Measurements from ENCODE around the gene ZSCAN20. TPM values are rescaled to one million over a fixed set of nuclear protein-coding genes. Genes with fewer than 3 reads are reported as not detected.

Gene ZSCAN20
- total and polyA plus RNA-seq, 9 of the 15 experiments (the other 6 are each of a cell fraction or from before 2014, with no cell fraction given): 0.36 to 3.3 (median 2.0) TPM

DNA sequence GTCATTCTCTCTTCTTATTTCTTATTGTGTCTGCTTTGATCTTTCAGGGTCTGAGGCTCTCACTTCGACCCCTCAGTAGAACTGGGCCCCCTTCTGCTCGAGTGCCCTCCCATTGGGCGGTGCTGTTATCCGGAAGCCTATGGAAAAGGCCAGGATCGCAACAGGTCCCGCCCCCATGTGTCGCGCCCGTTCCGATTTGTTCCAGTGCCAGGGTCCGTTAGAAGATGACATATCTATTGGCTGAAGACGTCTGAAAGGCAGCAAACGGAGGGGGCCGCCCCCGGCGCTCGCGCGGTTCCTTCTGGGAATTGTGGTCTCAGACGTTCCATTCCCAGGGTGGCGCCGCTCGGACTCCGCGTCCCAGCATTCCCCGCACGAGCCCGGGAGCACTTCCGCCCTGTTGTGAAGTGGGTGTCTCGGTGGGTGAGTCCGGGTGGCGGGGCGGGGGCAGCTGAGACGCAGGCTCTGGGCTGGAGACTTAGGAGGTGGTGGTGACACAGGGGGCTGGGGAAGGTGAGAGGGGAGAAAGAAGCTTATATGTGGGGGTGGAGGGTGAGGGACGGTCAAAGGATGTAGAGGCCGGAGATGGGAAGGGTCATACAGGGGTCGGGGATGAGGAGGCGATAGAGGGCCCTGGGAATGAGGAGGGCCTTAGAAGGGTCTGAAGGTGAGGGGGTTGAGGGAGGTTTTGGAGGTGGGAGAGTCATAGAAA is at the start of gene ZSCAN20 (continued):
- TF ChIP-seq ZNF764 (CRISPR knock-in tag; IDR thresholded peaks at IDR 0.05; ENCODE audit: low read depth) (no peak), ZNF274 (IDR thresholded peaks at IDR 0.05; ENCODE audit: borderline replicate concordance, low read depth, low read length) (no peak), MAFG (tag; conservative IDR thresholded peaks at IDR 0.05) (no peak), MCM5 (IDR thresholded peaks at IDR 0.05; ENCODE audit: low read depth) (no peak), NR3C1 (CRISPR knock-in tag; IDR thresholded peaks at IDR 0.05) (no peak), ESRRA (IDR thresholded peaks at IDR 0.05; ENCODE audit: borderline replicate concordance, low read depth) (peak; percentile 57; the same call in 1 of the 2 replicates), GABPB2 (CRISPR knock-in tag; conservative IDR thresholded peaks at IDR 0.05) (no peak), EWSR1 (IDR thresholded peaks at IDR 0.05; ENCODE audit: borderline replicate concordance, low read depth, partially characterized antibody) (no peak)
- TF ChIP-seq, protein P1, sequence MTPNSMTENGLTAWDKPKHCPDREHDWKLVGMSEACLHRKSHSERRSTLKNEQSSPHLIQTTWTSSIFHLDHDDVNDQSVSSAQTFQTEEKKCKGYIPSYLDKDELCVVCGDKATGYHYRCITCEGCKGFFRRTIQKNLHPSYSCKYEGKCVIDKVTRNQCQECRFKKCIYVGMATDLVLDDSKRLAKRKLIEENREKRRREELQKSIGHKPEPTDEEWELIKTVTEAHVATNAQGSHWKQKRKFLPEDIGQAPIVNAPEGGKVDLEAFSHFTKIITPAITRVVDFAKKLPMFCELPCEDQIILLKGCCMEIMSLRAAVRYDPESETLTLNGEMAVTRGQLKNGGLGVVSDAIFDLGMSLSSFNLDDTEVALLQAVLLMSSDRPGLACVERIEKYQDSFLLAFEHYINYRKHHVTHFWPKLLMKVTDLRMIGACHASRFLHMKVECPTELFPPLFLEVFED (CRISPR knock-in tag; conservative IDR thresholded peaks at IDR 0.05): peak; percentile 85; the same call in 1 of the 2 replicates
- TF ChIP-seq, protein P2, sequence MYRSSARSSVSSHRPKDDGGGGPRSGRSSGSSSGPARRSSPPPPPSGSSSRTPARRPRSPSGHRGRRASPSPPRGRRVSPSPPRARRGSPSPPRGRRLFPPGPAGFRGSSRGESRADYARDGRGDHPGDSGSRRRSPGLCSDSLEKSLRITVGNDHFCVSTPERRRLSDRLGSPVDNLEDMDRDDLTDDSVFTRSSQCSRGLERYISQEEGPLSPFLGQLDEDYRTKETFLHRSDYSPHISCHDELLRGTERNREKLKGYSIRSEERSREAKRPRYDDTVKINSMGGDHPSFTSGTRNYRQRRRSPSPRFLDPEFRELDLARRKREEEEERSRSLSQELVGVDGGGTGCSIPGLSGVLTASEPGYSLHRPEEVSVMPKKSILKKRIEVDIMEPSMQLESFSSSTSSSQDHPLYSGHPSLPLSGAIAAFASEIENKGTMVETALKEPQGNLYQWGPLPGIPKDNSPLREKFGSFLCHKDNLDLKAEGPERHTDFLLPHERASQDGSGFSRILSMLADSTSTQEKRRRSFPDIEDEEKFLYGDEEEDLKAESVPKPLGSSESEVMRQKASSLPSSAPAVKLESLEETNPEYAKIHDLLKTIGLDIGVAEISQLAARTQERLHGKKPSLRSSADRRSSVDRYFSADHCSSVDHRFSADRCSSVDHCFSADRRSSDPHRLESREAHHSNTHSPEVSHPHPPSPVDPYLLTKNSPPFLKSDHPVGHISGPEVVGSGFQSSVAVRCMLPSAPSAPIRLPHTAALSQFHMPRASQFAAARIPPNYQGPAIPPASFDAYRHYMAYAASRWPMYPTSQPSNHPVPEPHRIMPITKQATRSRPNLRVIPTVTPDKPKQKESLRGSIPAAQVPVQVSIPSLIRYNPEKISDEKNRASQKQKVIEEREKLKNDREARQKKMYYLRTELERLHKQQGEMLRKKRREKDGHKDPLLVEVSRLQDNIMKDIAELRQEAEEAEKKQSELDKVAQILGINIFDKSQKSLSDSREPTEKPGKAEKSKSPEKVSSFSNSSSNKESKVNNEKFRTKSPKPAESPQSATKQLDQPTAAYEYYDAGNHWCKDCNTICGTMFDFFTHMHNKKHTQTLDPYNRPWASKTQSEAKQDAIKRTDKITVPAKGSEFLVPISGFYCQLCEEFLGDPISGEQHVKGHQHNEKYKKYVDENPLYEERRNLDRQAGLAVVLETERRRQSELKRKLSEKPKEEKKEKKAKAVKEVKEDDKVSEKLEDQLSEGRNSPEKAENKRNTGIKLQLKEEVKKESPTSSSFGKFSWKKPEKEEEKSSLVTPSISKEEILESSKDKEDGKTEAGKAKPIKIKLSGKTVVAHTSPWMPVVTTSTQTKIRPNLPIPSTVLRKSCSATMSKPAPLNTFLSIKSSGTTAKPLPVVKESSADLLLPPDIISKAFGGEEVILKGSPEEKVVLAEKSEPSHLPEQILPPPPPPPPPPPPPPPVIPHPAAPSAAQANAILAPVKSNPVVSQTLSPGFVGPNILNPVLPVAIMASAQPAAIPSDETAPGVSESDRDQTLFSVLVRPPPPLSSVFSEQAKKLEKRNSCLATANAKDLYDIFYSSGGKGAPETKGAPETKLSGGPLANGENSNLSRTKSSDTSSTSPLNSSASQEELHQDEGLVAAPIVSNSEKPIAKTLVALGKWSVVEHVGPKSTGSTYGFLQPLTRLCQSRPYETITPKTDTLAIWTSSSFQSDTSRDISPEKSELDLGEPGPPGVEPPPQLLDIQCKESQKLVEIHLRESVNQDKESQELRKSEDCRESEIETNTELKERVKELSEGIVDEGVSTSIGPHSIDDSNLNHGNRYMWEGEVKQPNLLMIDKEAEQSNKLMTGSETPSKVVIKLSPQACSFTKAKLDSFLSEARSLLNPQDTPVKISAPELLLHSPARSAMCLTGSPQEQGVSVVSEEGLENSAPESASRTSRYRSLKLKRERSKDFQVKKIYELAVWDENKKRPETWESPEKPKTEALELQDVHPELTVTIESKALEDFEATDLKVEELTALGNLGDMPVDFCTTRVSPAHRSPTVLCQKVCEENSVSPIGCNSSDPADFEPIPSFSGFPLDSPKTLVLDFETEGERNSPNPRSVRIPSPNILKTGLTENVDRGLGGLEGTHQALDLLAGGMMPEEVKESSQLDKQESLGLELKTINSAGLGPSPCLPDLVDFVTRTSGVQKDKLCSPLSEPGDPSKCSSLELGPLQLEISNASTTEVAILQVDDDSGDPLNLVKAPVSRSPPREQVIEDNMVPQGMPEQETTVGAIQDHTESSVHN (IDR thresholded peaks at IDR 0.05; ENCODE audit: borderline replicate concordance in 1 of 2, low read depth in 1 of 2): no peak
- TF ChIP-seq, protein P3, sequence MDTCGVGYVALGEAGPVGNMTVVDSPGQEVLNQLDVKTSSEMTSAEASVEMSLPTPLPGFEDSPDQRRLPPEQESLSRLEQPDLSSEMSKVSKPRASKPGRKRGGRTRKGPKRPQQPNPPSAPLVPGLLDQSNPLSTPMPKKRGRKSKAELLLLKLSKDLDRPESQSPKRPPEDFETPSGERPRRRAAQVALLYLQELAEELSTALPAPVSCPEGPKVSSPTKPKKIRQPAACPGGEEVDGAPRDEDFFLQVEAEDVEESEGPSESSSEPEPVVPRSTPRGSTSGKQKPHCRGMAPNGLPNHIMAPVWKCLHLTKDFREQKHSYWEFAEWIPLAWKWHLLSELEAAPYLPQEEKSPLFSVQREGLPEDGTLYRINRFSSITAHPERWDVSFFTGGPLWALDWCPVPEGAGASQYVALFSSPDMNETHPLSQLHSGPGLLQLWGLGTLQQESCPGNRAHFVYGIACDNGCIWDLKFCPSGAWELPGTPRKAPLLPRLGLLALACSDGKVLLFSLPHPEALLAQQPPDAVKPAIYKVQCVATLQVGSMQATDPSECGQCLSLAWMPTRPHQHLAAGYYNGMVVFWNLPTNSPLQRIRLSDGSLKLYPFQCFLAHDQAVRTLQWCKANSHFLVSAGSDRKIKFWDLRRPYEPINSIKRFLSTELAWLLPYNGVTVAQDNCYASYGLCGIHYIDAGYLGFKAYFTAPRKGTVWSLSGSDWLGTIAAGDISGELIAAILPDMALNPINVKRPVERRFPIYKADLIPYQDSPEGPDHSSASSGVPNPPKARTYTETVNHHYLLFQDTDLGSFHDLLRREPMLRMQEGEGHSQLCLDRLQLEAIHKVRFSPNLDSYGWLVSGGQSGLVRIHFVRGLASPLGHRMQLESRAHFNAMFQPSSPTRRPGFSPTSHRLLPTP (IDR thresholded peaks at IDR 0.05; ENCODE audit: borderline replicate concordance, extremely low read depth, insufficient read length): no peak
- TF ChIP-seq, protein P4, sequence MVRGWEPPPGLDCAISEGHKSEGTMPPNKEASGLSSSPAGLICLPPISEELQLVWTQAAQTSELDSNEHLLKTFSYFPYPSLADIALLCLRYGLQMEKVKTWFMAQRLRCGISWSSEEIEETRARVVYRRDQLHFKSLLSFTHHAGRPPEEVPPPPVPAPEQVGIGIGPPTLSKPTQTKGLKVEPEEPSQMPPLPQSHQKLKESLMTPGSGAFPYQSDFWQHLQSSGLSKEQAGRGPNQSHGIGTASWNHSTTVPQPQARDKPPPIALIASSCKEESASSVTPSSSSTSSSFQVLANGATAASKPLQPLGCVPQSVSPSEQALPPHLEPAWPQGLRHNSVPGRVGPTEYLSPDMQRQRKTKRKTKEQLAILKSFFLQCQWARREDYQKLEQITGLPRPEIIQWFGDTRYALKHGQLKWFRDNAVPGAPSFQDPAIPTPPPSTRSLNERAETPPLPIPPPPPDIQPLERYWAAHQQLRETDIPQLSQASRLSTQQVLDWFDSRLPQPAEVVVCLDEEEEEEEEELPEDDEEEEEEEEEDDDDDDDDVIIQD (CRISPR knock-in tag; IDR thresholded peaks at IDR 0.05): no peak

All from K562 (cell line).